Nephron progenitor cell (in vitro differentiated cells): ENCODE data around the gene NACC1.

Experiments used
- DNase-seq: peaks from one replicate; pipeline ENCODE4 v3.0.0; 2021
- H3K27ac Mint-ChIP-seq: 2 replicates; pipeline ENCODE4 v1.8.0; 2021; ENCODE audit warnings: mild to moderate bottlenecking, moderate library complexity, mixed read lengths
- H3K27me3 Mint-ChIP-seq: 2 replicates; pipeline ENCODE4 v1.8.0; 2021; ENCODE audit warnings: mild to moderate bottlenecking, low read depth, mixed read lengths; ENCODE audit not compliant: poor library complexity
- H3K36me3 Mint-ChIP-seq: 2 replicates; pipeline ENCODE4 v1.8.0; 2021; ENCODE audit warnings: low read depth, mixed read lengths
- H3K4me1 Mint-ChIP-seq: 2 replicates; pipeline ENCODE4 v1.8.0; 2021; ENCODE audit warnings: mixed read lengths
- H3K4me3 Mint-ChIP-seq: 2 replicates; pipeline ENCODE4 v1.8.0; 2021; ENCODE audit warnings: mild to moderate bottlenecking, moderate library complexity, mixed read lengths
- H3K9me3 Mint-ChIP-seq: 2 replicates; pipeline ENCODE4 v1.8.0; 2021; ENCODE audit warnings: mild to moderate bottlenecking, moderate library complexity, mixed read lengths
- TF ChIP-seq, protein P1 (sequence below): fragments of 200-600 bp; sonication (generic); IDR thresholded peaks from 2 replicates; pipeline ENCODE4 v1.5.0; 2021; ENCODE audit warnings: antibody characterized with exemption

The NACC1 gene

GRCh38 chr19:13152974-13153568, 35.0 kb downstream of the NACC1 start:
- TF ChIP-seq, protein P1, sequence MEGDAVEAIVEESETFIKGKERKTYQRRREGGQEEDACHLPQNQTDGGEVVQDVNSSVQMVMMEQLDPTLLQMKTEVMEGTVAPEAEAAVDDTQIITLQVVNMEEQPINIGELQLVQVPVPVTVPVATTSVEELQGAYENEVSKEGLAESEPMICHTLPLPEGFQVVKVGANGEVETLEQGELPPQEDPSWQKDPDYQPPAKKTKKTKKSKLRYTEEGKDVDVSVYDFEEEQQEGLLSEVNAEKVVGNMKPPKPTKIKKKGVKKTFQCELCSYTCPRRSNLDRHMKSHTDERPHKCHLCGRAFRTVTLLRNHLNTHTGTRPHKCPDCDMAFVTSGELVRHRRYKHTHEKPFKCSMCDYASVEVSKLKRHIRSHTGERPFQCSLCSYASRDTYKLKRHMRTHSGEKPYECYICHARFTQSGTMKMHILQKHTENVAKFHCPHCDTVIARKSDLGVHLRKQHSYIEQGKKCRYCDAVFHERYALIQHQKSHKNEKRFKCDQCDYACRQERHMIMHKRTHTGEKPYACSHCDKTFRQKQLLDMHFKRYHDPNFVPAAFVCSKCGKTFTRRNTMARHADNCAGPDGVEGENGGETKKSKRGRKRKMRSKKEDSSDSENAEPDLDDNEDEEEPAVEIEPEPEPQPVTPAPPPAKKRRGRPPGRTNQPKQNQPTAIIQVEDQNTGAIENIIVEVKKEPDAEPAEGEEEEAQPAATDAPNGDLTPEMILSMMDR: no peak
- peak; percentile 96 for DNase-seq
- Mint-ChIP-seq H3K9me3 (no peaks in the 10 kb centered on the region), H3K4me3 (peak overlapping the region; percentile 96), H3K27ac (peak overlapping the region; percentile 99), H3K4me1 (peaks cover 33% of the 10 kb centered on the region), H3K27me3 (peaks cover 18% of the 10 kb centered on the region), H3K36me3 (peaks cover 8% of the 10 kb centered on the region)

DNA sequence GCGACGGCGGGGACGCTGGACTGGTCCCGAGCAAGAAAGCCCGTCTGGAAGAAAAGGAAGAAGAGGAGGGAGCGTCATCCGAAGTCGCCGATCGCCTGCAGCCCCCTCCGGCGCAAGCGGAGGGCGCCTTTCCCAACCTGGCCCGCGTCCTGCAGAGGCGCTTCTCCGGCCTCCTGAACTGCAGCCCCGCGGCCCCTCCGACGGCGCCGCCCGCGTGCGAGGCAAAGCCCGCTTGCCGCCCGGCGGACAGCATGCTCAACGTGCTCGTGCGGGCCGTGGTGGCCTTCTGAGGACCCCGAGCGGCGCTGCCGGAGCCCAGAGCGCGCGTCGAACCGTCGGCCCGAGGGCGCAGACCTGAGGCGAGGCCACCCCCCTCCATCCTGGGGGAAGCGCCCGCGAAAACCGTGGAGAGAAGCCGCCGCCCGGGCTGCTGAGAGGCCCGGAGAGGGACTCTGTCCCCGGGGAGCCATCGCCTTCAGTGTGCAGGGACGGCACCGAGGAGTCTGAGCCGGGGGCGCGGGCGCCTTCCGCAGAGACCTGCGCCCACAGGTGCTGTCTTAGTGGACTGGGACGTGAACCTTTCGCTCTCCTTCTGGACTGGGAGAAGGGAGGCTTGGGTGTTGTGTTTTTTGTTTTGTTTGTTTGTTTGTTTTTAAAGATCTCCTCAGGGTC, 35.6 kb downstream of the NACC1 start:
- peaks cover 8% of the 10 kb centered on the region for H3K36me3 Mint-ChIP-seq

GRCh38 chr19:13154241-13154778, 36.2 kb downstream of the NACC1 start:
- Mint-ChIP-seq H3K4me1 (peaks cover 29% of the 10 kb centered on the region), H3K36me3 (peaks cover 8% of the 10 kb centered on the region), H3K9me3 (no peaks in the 10 kb centered on the region), H3K27ac (peak overlapping the region; percentile 99), H3K27me3 (peaks cover 14% of the 10 kb centered on the region), H3K4me3 (peak overlapping the region; percentile 96)
- TF ChIP-seq, protein P1: no peak
- peak; percentile 46 for DNase-seq

More for the DNA sequence above, 35.6 kb downstream of the NACC1 start:
- TF ChIP-seq, protein P1: no peak
- H3K27ac Mint-ChIP-seq: peak overlapping the region; percentile 99
- peak overlapping the region; percentile 96 for H3K4me3 Mint-ChIP-seq
- H3K27me3 Mint-ChIP-seq: peaks cover 14% of the 10 kb centered on the region
- no peaks in the 10 kb centered on the region for H3K9me3 Mint-ChIP-seq
- H3K4me1 Mint-ChIP-seq: peaks cover 35% of the 10 kb centered on the region
- DNase-seq: peak; percentile 48

DNA sequence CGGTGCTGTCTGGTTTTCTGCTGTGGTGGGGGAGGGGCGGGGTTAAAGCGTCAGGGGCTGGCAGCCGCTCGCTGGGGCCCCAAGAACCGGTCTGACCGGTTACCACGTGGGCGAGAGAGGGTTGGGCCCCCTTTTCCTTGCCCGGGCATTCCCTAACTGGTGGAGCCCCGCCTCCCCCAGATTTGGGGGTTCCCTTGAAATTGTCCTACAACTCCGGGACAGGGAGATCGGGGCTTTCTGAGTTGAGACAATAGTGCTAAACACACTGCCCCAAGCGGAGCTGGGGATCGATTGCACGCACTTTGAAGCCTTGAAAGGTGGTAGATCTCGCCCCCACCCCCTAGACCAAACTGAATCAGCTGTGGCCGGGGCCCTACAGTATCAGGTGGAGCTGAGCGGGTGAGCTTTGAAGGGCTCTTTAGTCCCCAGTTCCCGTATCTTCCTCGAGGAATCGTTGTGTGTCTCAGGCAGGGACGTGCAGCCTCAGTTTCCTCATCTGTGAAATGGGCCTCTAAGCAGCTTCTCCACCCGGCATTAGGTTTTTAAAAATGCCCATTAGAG, 36.9 kb downstream of the NACC1 start:
- H3K4me3 Mint-ChIP-seq: peak overlapping the region; percentile 96
- H3K36me3 Mint-ChIP-seq: peaks cover 8% of the 10 kb centered on the region
- peak; percentile 65 for DNase-seq
- H3K4me1 Mint-ChIP-seq: peaks cover 29% of the 10 kb centered on the region
- TF ChIP-seq, protein P1: no peak
- H3K27ac Mint-ChIP-seq: peak overlapping the region; percentile 99
- no peaks in the 10 kb centered on the region for H3K9me3 Mint-ChIP-seq
- H3K27me3 Mint-ChIP-seq: peaks cover 14% of the 10 kb centered on the region

GRCh38 chr19:13155472-13156359, 37.7 kb downstream of the NACC1 start:
- peak overlapping the region; percentile 99 for H3K27ac Mint-ChIP-seq
- no peaks in the 10 kb centered on the region for H3K9me3 Mint-ChIP-seq
- peaks cover 31% of the 10 kb centered on the region for H3K4me1 Mint-ChIP-seq

More at GRCh38 chr19:13155472-13156359, 37.7 kb downstream of the NACC1 start:
- H3K27me3 Mint-ChIP-seq: peaks cover 14% of the 10 kb centered on the region
- DNase-seq: peak; percentile 89
- TF ChIP-seq, protein P1: no peak
- peaks cover 8% of the 10 kb centered on the region for H3K36me3 Mint-ChIP-seq
- peak overlapping the region; percentile 96 for H3K4me3 Mint-ChIP-seq
